Testis (tissue), 2 donors: ENCODE measurements around the gene PAQR3.

Experiments used
- CTCF ChIP-seq, 3 experiments: fragments of 450-650 bp in 2 of 3; fragments of 200-600 bp in 1 of 3; sonication (generic) in 1 of 3; IDR thresholded peaks; one replicate each; pipeline ENCODE4 v1.5.1; 2016 to 2019; ENCODE audit warnings: antibody characterized with exemption in 3 of 3, mild to moderate bottlenecking in 2 of 3, moderate library complexity in 1 of 3
- POLR2A ChIP-seq: fragments of 450-650 bp; IDR thresholded peaks from one replicate; pipeline ENCODE4 v1.6.1; 2017; ENCODE audit warnings: antibody characterized with exemption, mild to moderate bottlenecking, moderate library complexity

DNA sequence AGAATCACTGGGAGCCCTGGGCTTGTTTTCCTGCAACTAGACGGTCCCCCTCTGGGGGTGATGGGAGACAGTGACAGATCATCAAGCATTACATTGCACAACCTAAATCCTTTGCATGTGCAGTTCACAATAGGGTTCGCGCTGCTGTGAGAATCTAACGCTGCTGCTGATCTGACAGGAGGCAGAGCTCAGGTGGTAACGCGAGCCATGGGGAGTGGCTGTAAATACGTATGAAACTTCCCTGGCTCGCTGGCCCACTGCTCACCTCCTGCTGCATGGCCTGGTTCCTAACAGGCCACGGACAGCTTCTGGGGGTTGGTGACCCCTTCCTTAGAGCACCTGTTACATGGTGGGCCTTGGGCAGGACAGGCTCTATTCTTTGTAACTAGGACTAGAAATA lies 10.4 kb downstream of the PAQR3 start:
- TF ChIP-seq CTCF (IDR thresholded peaks at IDR 0.05) (no peak), POLR2A (no peak)
